Esophagus muscularis mucosa (tissue), 4 donors: ENCODE measurements around the gene MYPN. TPM values are rescaled to one million over a fixed set of nuclear protein-coding genes. Genes with fewer than 3 reads are reported as not detected.
"Not testable (repeated sequence)": the region's sequence is repeated elsewhere in the genome, so short reads cannot be mapped to it uniquely, and the experiment has no call there.

Experiments used
- DNase-seq: peaks from one replicate; pipeline ENCODE4 v3.0.0-alpha.2; 2017; ENCODE audit errors: extremely low spot score
- H3K27ac ChIP-seq, 4 donors: fragments of 200-600 bp; sonication (generic); replicated peaks in 1 of 4; 1 replicate in 3 of 4; 2 replicates in 1 of 4; pipeline ENCODE4 v1.5.1; 2016 to 2019; ENCODE audit warnings: mild to moderate bottlenecking in 1 of 4
- H3K27me3 ChIP-seq, 4 donors: fragments of 200-600 bp; sonication (generic); one replicate each; pipeline versions ENCODE4 v1.5.1 to v1.6.0; 2016 to 2019
- H3K36me3 ChIP-seq, 4 donors: fragments of 200-600 bp; sonication (generic); one replicate each; pipeline ENCODE4 v1.5.1; 2016 to 2019
- H3K4me1 ChIP-seq, 4 donors: fragments of 200-600 bp; sonication (generic); one replicate each; pipeline ENCODE4 v1.5.1; 2016 to 2019
- H3K4me3 ChIP-seq, 4 donors: fragments of 200-600 bp; sonication (generic); 1 replicate in 2 of 4; 2 replicates in 2 of 4; pipeline ENCODE4 v1.5.1; 2016 to 2019; ENCODE audit warnings: mild to moderate bottlenecking in 4 of 4, moderate library complexity in 1 of 4
- H3K9me3 ChIP-seq, 4 donors: fragments of 200-600 bp; sonication (generic); 1 replicate in 3 of 4; 2 replicates in 1 of 4; pipeline ENCODE4 v1.5.1; 2016 to 2019
- CTCF ChIP-seq, 3 experiments: fragments of 200-600 bp in 2 of 3; fragments of 450-650 bp in 1 of 3; sonication (generic) in 2 of 3; IDR thresholded peaks; one replicate each; pipeline ENCODE4 v1.5.1; 2017 to 2019; ENCODE audit warnings: antibody characterized with exemption in 3 of 3, mild to moderate bottlenecking in 2 of 3, moderate library complexity in 1 of 3
- EP300 ChIP-seq: sonication (generic); formaldehyde crosslinking; IDR thresholded peaks from one replicate; pipeline ENCODE4 v1.6.1; 2017; ENCODE audit warnings: antibody characterized with exemption
- POLR2A ChIP-seq: fragments of 450-650 bp; IDR thresholded peaks from one replicate; pipeline ENCODE4 v1.6.1; 2017; ENCODE audit warnings: antibody characterized with exemption, moderate library complexity, mild to moderate bottlenecking, low read depth
- POLR2AphosphoS5 ChIP-seq, 2 donors: sonication (generic); formaldehyde crosslinking; IDR thresholded peaks; one replicate each; pipeline ENCODE4 v1.6.1; 2017; ENCODE audit warnings: antibody characterized with exemption in 2 of 2
- WGBS: methylation state at CpG from one replicate; pipeline ENCODE4 v1.1.5; 2018; 5-methylcytosine and 5-hydroxymethylcytosine counted together
- intact Hi-C: fragments of 100-400 bp; cut with DNase I; formaldehyde crosslinking; loops from one replicate; pipeline ENCODE4 v1.15.1; 2023
- total RNA-seq, 4 donors: library from RNA; depleted of rRNA; stranded (reverse); fragments of >200 nt; gene quantifications; one replicate each; pipeline versions ENCODE4 v1.1.0 to v1.2.1, GENCODE V29; 2016

MYPN gene
- total RNA-seq, 4 donors from 2014 or later, result 0.50 to 1.5 (median 0.67) TPM

GRCh38 chr10:68192113-68192512 lies 82.8 kb downstream of the MYPN start:
- no peak overlapping the region for H3K4me3 ChIP-seq
- TF ChIP-seq POLR2AphosphoS5 (IDR thresholded peaks at IDR 0.05), result no peak
- TF ChIP-seq EP300, result no peak
- no peak for TF ChIP-seq POLR2A
- no peak for TF ChIP-seq CTCF (IDR thresholded peaks at IDR 0.05)
- peaks cover 0 to 42% (median 0%) of the 10 kb centered on the region in 4 donors for H3K36me3 ChIP-seq
- no peaks in the 10 kb centered on the region for H3K4me1 ChIP-seq
- no peaks in the 10 kb centered on the region for H3K27me3 ChIP-seq
- WGBS, result 74% methylated on average over 3 of the region's 3 CpGs
- intact Hi-C loops, result no loop called here
- DNase-seq, result no peak
- H3K9me3 ChIP-seq, result no peaks in the 10 kb centered on the region
- no peak overlapping the region for H3K27ac ChIP-seq

- TF ChIP-seq EP300, result no peak
- TF ChIP-seq POLR2AphosphoS5 (IDR thresholded peaks at IDR 0.05), result no peak
- TF ChIP-seq CTCF (IDR thresholded peaks at IDR 0.05), result no peak
- TF ChIP-seq POLR2A, result no peak
- H3K4me1 ChIP-seq, result no peaks in the 10 kb centered on the region
- peaks cover 0 to 56% (median 0%) of the 10 kb centered on the region in 4 donors for H3K36me3 ChIP-seq
- H3K27ac ChIP-seq, result no peak overlapping the region
- H3K27me3 ChIP-seq, result no peaks in the 10 kb centered on the region
- H3K4me3 ChIP-seq, result no peak overlapping the region
- DNase-seq, result no peak
- 89% methylated on average over 6 of the region's 6 CpGs for WGBS
- intact Hi-C loops, result no loop called here
- no peaks in the 10 kb centered on the region for H3K9me3 ChIP-seq
Measured at GRCh38 chr10:68194290-68194689, 85.0 kb downstream of the MYPN start.

- H3K27me3 ChIP-seq, H3K4me1 ChIP-seq, H3K9me3 ChIP-seq, H3K4me3 ChIP-seq, intact Hi-C loops, DNase-seq, H3K27ac ChIP-seq: not testable (repeated sequence)
- 97% methylated on average over 2 of the region's 2 CpGs for WGBS
- H3K36me3 ChIP-seq, result peaks cover 0 to 63% (median 0%) of the 10 kb centered on the region in 4 donors
Measured at GRCh38 chr10:68195776-68196175, 86.5 kb downstream of the MYPN start.

GRCh38 chr10:68196701-68197100 lies 87.4 kb downstream of the MYPN start:
- H3K4me1 ChIP-seq, result no peaks in the 10 kb centered on the region
- 56% methylated on average over 3 of the region's 3 CpGs for WGBS
- H3K36me3 ChIP-seq, result peaks cover 0 to 70% (median 0%) of the 10 kb centered on the region in 4 donors
- no peak overlapping the region for H3K4me3 ChIP-seq
- no peak for TF ChIP-seq EP300
- TF ChIP-seq POLR2A, result no peak
- TF ChIP-seq POLR2AphosphoS5 (IDR thresholded peaks at IDR 0.05), result no peak
- no peak for TF ChIP-seq CTCF (IDR thresholded peaks at IDR 0.05)
- H3K27ac ChIP-seq, result no peak overlapping the region
- no peaks in the 10 kb centered on the region for H3K9me3 ChIP-seq
- peaks cover 0 to 5% (median 0%) of the 10 kb centered on the region in 4 donors for H3K27me3 ChIP-seq
- no peak for DNase-seq
- intact Hi-C loops, result no loop called here

GRCh38 chr10:68202960-68203353 lies 93.7 kb downstream of the MYPN start:
- no peak overlapping the region for H3K27ac ChIP-seq
- intact Hi-C loops, result no loop called here
- no peak overlapping the region for H3K4me3 ChIP-seq
- WGBS, result 38% methylated on average over 5 of the region's 5 CpGs
- H3K27me3 ChIP-seq, result peaks cover 0 to 5% (median 0%) of the 10 kb centered on the region in 4 donors
- H3K36me3 ChIP-seq, result peaks cover 0 to 74% (median 0%) of the 10 kb centered on the region in 4 donors
- TF ChIP-seq POLR2A, result no peak
- no peak for TF ChIP-seq EP300
- TF ChIP-seq CTCF (IDR thresholded peaks at IDR 0.05), result no peak
- no peak for TF ChIP-seq POLR2AphosphoS5 (IDR thresholded peaks at IDR 0.05)
- no peaks in the 10 kb centered on the region for H3K9me3 ChIP-seq
- no peaks in the 10 kb centered on the region for H3K4me1 ChIP-seq
- no peak for DNase-seq
